HEK293T (cell line): Measurements from ENCODE around the gene RNU1-3.
"Not testable (repeated sequence)": the region's sequence is repeated elsewhere in the genome, so short reads cannot be mapped to it uniquely, and the experiment has no call there.

ENCODE experiments used
- BHLHE40 ChIP-seq: fragments of 450-650 bp; IDR thresholded peaks from 2 replicates; pipeline ENCODE4 v1.6.1; 2016; ENCODE audit warnings: mild to moderate bottlenecking, moderate library complexity, borderline replicate concordance
- ELF4 ChIP-seq: fragments of 450-650 bp; IDR thresholded peaks from 2 replicates; pipeline ENCODE4 v1.6.1; 2017; ENCODE audit warnings: antibody characterized with exemption
- FOXA1 ChIP-seq: fragments of 450-650 bp; IDR thresholded peaks from 2 replicates; pipeline ENCODE4 v1.6.1; 2016; ENCODE audit warnings: mild to moderate bottlenecking
- FOXM1 ChIP-seq: fragments of 450-650 bp; IDR thresholded peaks from 2 replicates; pipeline ENCODE4 v1.6.1; 2017; ENCODE audit warnings: mild to moderate bottlenecking, borderline replicate concordance
- LEF1 ChIP-seq: fragments of 450-650 bp; IDR thresholded peaks from 2 replicates; pipeline ENCODE4 v1.6.1; 2017; ENCODE audit warnings: mild to moderate bottlenecking, borderline replicate concordance
- NFRKB ChIP-seq: fragments of 450-650 bp; IDR thresholded peaks from 2 replicates; pipeline ENCODE4 v1.6.1; 2016; ENCODE audit warnings: mild to moderate bottlenecking, moderate library complexity
- SUZ12 ChIP-seq: fragments of 450-650 bp; IDR thresholded peaks from 2 replicates; pipeline ENCODE4 v1.6.1; 2016; ENCODE audit warnings: mild to moderate bottlenecking

GRCh38 chr1:16675118-16675510 is 8.4 kb upstream of the RNU1-3 start:
- not testable (repeated sequence) for TF ChIP-seq NFRKB, FOXM1, SUZ12, BHLHE40, LEF1, FOXA1, ELF4
